ENCODE measurements around the gene SEMA6A.
"Not testable (repeated sequence)": the region's sequence is repeated elsewhere in the genome, so short reads cannot be mapped to it uniquely, and the experiment has no call there.

SEMA6A gene

GRCh38 chr5:116523182-116523581 is 51.4 kb downstream of the SEMA6A start:
- not testable (repeated sequence) for DNase-seq (ENCODE audit: low read depth in 2 of 2)

GRCh38 chr5:116522356-116523136 is 52.1 kb downstream of the SEMA6A start:
- DNase-seq (ENCODE audit: low read depth in 2 of 2): no peak

DNA sequence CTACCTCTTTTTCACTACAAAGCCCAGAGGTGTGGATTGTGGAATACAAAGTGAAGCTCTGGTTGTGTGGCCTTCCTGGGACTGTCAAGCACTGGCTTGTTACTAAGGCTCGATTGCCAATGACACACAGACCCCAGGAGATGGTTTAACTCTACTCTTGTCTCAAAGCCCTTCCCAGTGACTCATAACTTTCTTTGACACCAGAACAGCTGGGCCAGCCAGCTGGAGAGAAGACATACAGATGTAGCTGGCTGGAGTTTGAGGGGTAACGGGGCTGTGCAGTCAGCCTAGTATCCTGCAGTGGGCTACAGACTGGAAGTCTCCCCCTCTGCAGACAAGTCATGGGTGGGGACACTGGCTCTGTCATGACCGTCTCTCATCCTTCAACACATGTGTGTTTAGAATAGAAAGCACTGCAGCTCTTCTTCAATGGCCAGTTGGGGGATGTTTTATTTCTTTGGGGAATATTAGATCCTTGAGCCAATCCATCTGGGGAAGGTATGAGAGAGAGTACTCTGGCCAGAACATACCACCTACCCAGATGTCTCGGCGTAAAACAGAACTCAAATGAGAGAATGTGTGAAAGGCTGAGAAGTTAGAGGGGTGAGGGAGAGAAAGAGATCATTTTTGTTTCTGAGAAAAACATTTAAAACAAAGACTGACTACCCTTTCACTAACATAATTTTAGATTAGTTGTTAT is 53.3 kb downstream of the SEMA6A start:
- no peak for DNase-seq (ENCODE audit: low read depth in 2 of 2)

- DNase-seq (ENCODE audit: low read depth in 2 of 2): no peak
Observed at GRCh38 chr5:116520771-116521170, 53.9 kb downstream of the SEMA6A start.

GRCh38 chr5:116518423-116518822 is 56.2 kb downstream of the SEMA6A start:
- no peak for DNase-seq (ENCODE audit: low read depth in 2 of 2)

DNA sequence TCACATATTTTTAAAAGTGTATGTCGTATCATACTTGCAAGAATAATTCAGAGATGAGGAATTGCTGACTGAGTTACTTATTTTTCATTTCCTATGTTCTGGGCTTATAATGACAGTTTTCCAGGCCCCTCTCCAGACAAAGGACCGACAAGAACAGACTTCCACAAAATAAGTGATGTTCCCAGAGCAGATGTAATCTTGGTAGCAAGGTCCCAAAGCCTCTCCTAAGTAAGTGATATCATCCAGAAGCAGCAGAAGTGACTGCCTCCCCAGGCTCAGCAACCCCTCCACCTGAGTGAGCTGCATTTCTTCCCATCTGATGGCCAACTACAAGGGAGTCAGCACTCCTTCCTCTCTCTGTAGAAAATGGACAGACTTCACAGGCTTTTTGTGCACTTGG is 57.1 kb downstream of the SEMA6A start:
- DNase-seq (ENCODE audit: low read depth in 2 of 2): no peak

DNA sequence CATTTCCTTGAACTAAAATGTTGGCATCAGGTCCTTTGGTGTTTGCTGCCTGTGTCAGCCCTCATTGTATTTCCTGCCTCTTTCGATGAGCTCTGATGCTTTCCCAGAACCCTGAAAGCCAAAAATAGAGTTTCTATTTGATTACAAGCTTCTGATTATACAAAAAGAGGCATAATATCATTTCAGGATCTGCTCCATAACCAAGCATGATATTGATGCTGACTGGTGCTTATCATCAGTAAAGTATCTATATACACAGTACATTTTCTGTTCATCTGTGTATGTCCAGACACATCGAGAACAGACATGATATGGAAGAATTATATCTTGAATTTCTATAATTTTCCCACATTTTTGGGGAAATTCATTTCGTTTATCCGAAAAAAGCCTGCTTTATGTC is 58.6 kb downstream of the SEMA6A start:
- DNase-seq (ENCODE audit: low read depth in 2 of 2): no peak

- DNase-seq (ENCODE audit: low read depth in 2 of 2): no peak
Observed at GRCh38 chr5:116514421-116514970, 60.1 kb downstream of the SEMA6A start.

DNA sequence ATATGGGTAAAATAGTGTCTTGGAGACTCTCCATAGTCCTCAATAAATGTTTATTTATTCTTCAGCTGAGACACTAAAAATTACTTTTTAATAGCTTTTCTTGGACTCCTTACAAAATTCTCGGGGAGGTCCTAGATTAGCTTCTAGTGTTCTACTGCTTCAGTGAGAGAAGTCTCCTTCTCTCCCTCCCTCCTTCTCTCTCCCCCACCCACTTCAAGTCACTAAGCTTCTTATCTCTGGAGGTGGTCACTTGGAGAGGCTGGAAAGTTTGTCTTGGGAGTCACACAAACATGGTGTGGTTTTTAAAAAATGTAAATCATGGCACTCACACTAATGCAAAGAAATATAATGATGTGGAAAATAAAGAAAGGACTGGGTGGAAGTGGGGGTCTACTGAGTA is 64.1 kb downstream of the SEMA6A start:
- DNase-seq (ENCODE audit: low read depth in 2 of 2): no peak

GRCh38 chr5:116509483-116510244 is 65.0 kb downstream of the SEMA6A start:
- no peak for DNase-seq (ENCODE audit: low read depth in 2 of 2)

GRCh38 chr5:116508835-116509234 is 65.8 kb downstream of the SEMA6A start:
- no peak for DNase-seq (ENCODE audit: low read depth in 2 of 2)

- no peak for DNase-seq (ENCODE audit: low read depth in 2 of 2)
Observed at GRCh38 chr5:116507941-116508655, 66.5 kb downstream of the SEMA6A start.

DNA sequence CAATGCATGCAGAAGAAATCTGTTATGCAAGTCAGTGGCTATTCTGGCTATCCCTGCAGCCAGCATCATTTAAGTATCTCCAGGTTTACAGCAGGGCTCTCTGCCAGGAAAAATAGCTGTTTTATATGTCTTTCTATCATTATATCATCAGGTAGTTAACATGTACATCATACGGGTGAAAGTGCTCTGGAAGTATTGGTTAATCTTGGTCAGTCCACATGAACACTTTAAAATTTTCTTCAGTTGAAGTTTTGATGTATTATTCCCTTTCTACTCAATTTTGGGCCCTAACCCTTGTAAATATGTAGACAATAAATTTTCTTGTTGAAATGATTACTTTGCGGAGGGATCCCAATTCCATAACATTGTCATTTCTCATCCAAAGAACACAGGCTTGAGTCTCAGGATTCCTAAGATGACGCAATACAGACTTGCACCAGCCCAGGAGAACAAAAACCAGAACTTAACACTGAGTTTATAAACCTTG is 67.5 kb downstream of the SEMA6A start:
- DNase-seq (ENCODE audit: low read depth in 2 of 2): no peak

DNA sequence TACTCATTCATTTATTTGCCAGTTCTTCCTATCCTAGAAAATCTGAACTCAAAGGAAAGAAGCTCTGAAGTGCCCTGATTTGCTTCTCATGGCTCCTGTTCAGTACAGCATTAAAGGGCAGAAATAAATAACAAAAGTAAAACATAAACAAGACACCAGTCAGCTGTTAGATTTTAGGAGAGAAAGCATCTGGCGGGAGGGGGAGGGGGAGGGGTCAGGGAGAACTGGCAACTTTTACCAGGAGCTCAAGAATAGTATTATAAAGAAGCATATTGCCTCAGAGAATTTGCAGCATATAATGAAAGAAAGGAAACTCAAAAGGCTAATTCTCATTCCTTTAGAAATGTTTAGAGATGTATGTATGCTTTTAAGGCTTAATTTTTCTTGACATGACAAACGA is 68.1 kb downstream of the SEMA6A start:
- no peak for DNase-seq (ENCODE audit: low read depth in 2 of 2)

DNA sequence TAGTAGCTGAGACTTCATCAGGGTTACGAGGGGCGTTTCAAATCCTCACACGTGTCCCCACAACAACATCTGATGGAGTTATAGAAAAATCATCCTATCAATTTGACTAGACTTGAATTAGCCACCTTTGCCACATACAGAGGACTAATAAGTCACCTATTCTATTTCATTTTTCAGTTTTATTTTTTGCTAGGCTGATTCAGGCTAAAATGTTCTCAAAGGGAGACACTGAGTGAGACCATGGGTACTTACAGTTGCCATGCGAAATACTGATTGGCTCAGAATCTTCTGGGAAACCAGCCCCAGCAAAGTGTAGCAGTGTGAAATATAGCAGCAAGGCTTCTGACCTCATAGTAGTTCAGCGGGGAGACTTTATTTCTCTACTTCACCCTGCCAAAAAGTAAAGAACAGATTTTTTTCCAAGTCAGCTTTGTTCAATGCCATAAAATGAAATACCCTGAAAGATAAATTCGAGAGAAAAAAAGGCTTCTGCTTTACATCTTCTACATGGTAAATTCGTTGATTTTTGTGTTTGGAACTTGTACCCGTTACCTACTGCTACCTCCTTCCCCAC is 69.9 kb downstream of the SEMA6A start:
- DNase-seq (ENCODE audit: low read depth in 2 of 2): no peak

- no peak for DNase-seq (ENCODE audit: low read depth in 2 of 2)
Observed at GRCh38 chr5:116502616-116503015, 72.0 kb downstream of the SEMA6A start.

DNA sequence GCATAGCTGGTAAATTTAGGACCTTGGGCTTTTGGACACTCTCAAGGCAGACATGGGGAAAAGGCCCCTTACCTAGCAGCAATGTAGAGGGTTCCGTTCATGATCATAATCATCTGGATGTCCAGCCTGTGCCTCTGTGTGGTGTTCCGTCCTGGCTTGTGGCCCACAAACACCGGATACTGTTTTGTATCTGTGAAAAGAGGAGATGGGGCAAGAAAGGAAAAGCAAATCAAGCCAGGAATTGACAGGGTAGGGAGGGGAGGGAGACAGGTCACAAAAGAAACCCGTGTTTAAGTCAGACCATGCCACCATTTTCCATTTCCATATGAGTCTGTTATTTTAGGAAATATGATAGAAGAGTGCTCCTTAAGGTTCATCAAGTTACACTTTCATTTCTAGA is 72.5 kb downstream of the SEMA6A start:
- no peak for DNase-seq (ENCODE audit: low read depth in 2 of 2)

- DNase-seq (ENCODE audit: low read depth in 2 of 2): no peak
Observed at GRCh38 chr5:116498503-116499048, 76.0 kb downstream of the SEMA6A start.

DNA sequence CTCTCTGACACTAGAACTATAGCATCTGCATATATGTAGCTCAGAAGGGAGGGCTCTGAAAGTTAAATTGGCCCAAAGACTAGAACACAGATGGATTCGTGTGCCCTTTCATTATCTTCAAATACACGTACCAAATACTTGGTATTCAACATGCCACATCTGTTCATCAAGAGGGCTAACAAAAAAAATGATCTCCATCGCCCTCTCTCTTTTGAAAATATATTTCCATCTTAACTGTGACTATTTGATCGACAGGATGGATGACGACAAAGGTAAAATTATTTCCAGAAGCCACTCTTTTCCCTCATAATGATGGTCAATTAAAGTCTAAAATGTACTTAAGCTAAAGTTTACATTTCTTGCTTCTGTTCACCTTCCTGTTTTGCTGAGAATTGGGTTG is 77.0 kb downstream of the SEMA6A start:
- no peak for DNase-seq (ENCODE audit: low read depth in 2 of 2)

DNA sequence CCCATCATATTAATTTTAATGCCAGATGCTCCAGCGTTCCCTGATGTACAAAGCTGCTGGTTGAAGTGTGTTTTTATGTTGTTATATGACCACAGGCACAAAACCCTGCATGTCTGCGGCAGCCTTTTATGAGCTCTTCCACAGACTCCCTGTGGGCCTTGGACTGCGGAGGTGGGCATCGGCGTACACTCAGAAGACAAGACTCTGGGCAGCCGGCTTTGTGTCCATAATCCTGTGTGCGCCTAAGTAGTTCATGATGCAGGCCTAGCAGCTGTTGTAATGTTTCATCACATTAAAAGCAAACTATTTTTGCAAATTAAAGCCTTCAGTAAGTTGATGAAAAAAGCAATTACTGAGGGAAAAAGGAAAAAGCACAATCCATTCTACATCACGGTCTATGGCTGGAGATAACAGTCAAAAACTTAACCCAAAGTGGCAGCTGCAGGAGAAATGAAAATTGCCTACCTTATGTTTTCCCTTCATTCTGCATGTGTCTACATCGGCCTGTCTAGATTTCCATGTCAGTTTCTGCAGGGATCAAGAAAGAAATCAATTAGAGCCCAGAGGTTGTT is 78.8 kb downstream of the SEMA6A start:
- no peak for DNase-seq (ENCODE audit: low read depth in 2 of 2)

Data from stimulated activated CD8-positive, alpha-beta memory T cell treated with anti-CD3 and anti-CD28 coated beads, Interleukin-2, amount 100 ng/mL, for 48 hours (primary cell).